SK-N-SH (cell line): Measurements from ENCODE around the gene MS4A8. TPM values are rescaled to one million over a fixed set of nuclear protein-coding genes. Genes with fewer than 3 reads are reported as not detected.
"Not testable (repeated sequence)": the region's sequence is repeated elsewhere in the genome, so short reads cannot be mapped to it uniquely, and the experiment has no call there.

Experiments used
- CTCF ChIA-PET: fragments of 300-600, 350-600 bp; formaldehyde crosslinking; extraction: SDS; loops from one replicate; lab custom pipeline; 2021; lab: Yijun Ruan, JAX
- POLR2A ChIA-PET: fragments of 350-600 bp; sonication (Branson Sonifier 250); formaldehyde crosslinking; extraction: SDS; loops from one replicate; lab custom pipeline; 2020; ENCODE audit warnings: antibody characterized with exemption, inconsistent platforms; lab: Yijun Ruan, JAX
- DNase-seq: peaks from one replicate; pipeline ENCODE4 v3.0.0; 2012
- H2AFZ ChIP-seq: fragments of 200-600 bp; sonication (generic); 2 replicates; pipeline ENCODE4 v1.8.1; 2016; ENCODE audit warnings: antibody characterized with exemption, mild to moderate bottlenecking, low read depth
- H3F3A ChIP-seq: fragments of 200-600 bp; sonication (generic); replicated peaks from 2 replicates; pipeline ENCODE3; 2016; ENCODE audit warnings: antibody characterized with exemption, mild to moderate bottlenecking; ENCODE audit not compliant: insufficient read depth
- H3K27ac ChIP-seq, 2 experiments: fragments of 200-500 bp in 1 of 2; fragments of 200-600 bp in 1 of 2; sonication (Bioruptor generic) in 1 of 2; sonication (generic), shearing (Covaris generic) in 1 of 2; 2 replicates each; pipeline versions ENCODE4 v1.5.1 to v1.6.1; 2014 to 2016; ENCODE audit warnings: low read depth in 2 of 2, inconsistent platforms in 1 of 2, low read length in 1 of 2, mild to moderate bottlenecking in 1 of 2, mixed read lengths in 1 of 2
- H3K27me3 ChIP-seq: fragments of 200-600 bp; sonication (generic), shearing (Covaris generic); 2 replicates; pipeline ENCODE4 v1.6.1; 2016; ENCODE audit warnings: mixed run types; ENCODE audit not compliant: insufficient read depth
- H3K36me3 ChIP-seq, 2 experiments: fragments of 200-500 bp in 1 of 2; fragments of 200-600 bp in 1 of 2; sonication (Bioruptor generic) in 1 of 2; sonication (generic) in 1 of 2; replicated peaks in 1 of 2; 2 replicates each; pipeline versions ENCODE3 to v1.5.1; 2014 to 2016; ENCODE audit warnings: low read length in 1 of 2, mild to moderate bottlenecking in 1 of 2; ENCODE audit not compliant: insufficient read depth in 2 of 2, control insufficient read depth in 1 of 2
- H3K4me1 ChIP-seq, 2 experiments: fragments of 200-500 bp in 1 of 2; fragments of 200-600 bp in 1 of 2; sonication (Bioruptor generic) in 1 of 2; sonication (generic), shearing (Covaris generic) in 1 of 2; 2 replicates each; pipeline versions ENCODE4 v1.5.1 to v1.6.1; 2014 to 2016; ENCODE audit warnings: low read depth in 1 of 2, low read length in 1 of 2, mixed run types in 1 of 2; ENCODE audit not compliant: insufficient read depth in 2 of 2, control insufficient read depth in 1 of 2
- H3K4me2 ChIP-seq: fragments of 200-600 bp; sonication (generic), shearing (Covaris generic); 2 replicates; pipeline ENCODE4 v1.6.1; 2017; ENCODE audit warnings: mixed run types
- H3K4me3 ChIP-seq, 2 experiments: fragments of 200-500 bp in 1 of 2; fragments of 200-600 bp in 1 of 2; sonication (Bioruptor generic) in 1 of 2; sonication (generic), shearing (Covaris generic) in 1 of 2; 2 replicates each; pipeline versions ENCODE4 v1.5.1 to v1.8.1; 2014 to 2016; ENCODE audit warnings: low read depth in 2 of 2, inconsistent platforms in 1 of 2, low read length in 1 of 2, mild to moderate bottlenecking in 1 of 2, mixed read lengths in 1 of 2, moderate library complexity in 1 of 2
- H3K79me2 ChIP-seq: fragments of 200-600 bp; sonication (generic); 2 replicates; pipeline ENCODE4 v1.8.1; 2017; ENCODE audit warnings: mild to moderate bottlenecking; ENCODE audit not compliant: insufficient read depth
- H3K9ac ChIP-seq: fragments of 200-600 bp; sonication (generic); 2 replicates; pipeline ENCODE4 v1.6.1; 2017; ENCODE audit warnings: mixed run types
- H3K9me2 ChIP-seq: fragments of 200-600 bp; sonication (generic); 2 replicates; pipeline ENCODE4 v1.6.1; 2017; ENCODE audit warnings: mixed run types
- H3K9me3 ChIP-seq: fragments of 200-600 bp; sonication (generic); 2 replicates; pipeline ENCODE4 v1.6.1; 2017; ENCODE audit warnings: mixed run types, mild to moderate bottlenecking, moderate library complexity
- H4K20me1 ChIP-seq: fragments of 200-600 bp; sonication (generic); 2 replicates; pipeline ENCODE4 v1.6.1; 2017; ENCODE audit warnings: mild to moderate bottlenecking, mixed run types; ENCODE audit not compliant: insufficient read depth
- CHD2 ChIP-seq: fragments of 150-350 bp; IDR thresholded peaks from 2 replicates; pipeline ENCODE4 v1.6.1; 2018; ENCODE audit warnings: low read length; ENCODE audit not compliant: partially characterized antibody
- ELF1 ChIP-seq: IDR thresholded peaks from 2 replicates; pipeline ENCODE4 v1.4.0; 2012
- FOSL2 ChIP-seq: IDR thresholded peaks from 2 replicates; pipeline ENCODE4 v1.4.0; 2012; ENCODE audit warnings: low read depth, mild to moderate bottlenecking, moderate library complexity, borderline replicate concordance
- FOXM1 ChIP-seq: IDR thresholded peaks from 2 replicates; pipeline ENCODE4 v1.4.0; 2012; ENCODE audit warnings: low read depth, mild to moderate bottlenecking
- GABPA ChIP-seq: IDR thresholded peaks from 2 replicates; pipeline ENCODE4 v1.4.0; 2012; ENCODE audit warnings: low read depth, mild to moderate bottlenecking
- MEF2A ChIP-seq: IDR thresholded peaks from 2 replicates; pipeline ENCODE4 v1.4.0; 2012; ENCODE audit warnings: low read depth, borderline replicate concordance
- POLR2AphosphoS5 ChIP-seq: IDR thresholded peaks from 2 replicates; pipeline ENCODE4 v1.6.1; 2012; ENCODE audit warnings: low read depth, low read length
- RFX5 ChIP-seq: IDR thresholded peaks from 2 replicates; pipeline ENCODE4 v1.6.1; 2012; ENCODE audit warnings: mild to moderate bottlenecking, improper control_type of control experiment, low read length
- SMC3 ChIP-seq: IDR thresholded peaks from 2 replicates; pipeline ENCODE4 v1.6.1; 2012; ENCODE audit warnings: low read depth, low read length, improper control_type of control experiment
- TAF1 ChIP-seq: IDR thresholded peaks from 2 replicates; pipeline ENCODE4 v1.6.1; 2012; ENCODE audit warnings: low read depth, mild to moderate bottlenecking, low read length, moderate library complexity, borderline replicate concordance
- TEAD4 ChIP-seq: IDR thresholded peaks from 2 replicates; pipeline ENCODE4 v1.4.0; 2012; ENCODE audit warnings: mild to moderate bottlenecking, borderline replicate concordance; ENCODE audit not compliant: insufficient read depth
- WGBS: methylation state at CpG from one replicate; pipeline ENCODE4 v1.1.6; 2017; ENCODE audit warnings: low lambda C conversion rate; 5-methylcytosine and 5-hydroxymethylcytosine counted together
- polyA plus RNA-seq, 3 experiments: library from polyadenylated mRNA; depleted of rRNA; stranded (reverse); fragments of >200 nt; gene quantifications; 2 replicates each; pipeline ENCODE4 v1.2.3, GENCODE V29; 2012
- TF ChIP-seq, protein P1 (sequence below): fragments of 200-600 bp; sonication (generic); IDR thresholded peaks from 2 replicates; pipeline ENCODE4 v1.6.1; 2017; ENCODE audit warnings: antibody characterized with exemption, mild to moderate bottlenecking, moderate library complexity

The MS4A8 gene
- polyA plus RNA-seq, 1 of the 3 experiments (the other 2 are of a cell fraction): not detected

DNA sequence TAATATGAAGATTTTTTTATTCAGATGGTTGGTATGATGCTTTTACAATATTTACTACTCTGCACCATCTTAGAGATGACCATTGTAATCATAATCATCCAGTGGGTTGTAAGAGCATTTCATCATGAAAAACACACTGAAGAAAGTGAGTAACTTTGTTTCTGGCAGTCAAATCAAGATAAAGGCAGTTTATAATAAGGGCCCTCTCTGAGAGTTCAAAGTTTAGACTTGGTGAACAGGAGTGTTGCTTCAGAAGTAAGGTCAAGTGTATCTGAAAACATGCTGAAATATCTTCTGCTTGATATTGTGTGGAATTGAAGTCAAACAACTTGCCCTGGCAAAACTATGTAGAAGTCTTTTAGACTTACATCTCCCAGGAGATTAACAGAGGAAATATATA lies 19.5 kb upstream of the MS4A8 start:
- H3F3A ChIP-seq: no peaks in the 10 kb centered on the region
- H3K9me2 ChIP-seq: no peaks in the 10 kb centered on the region
- H3K9me3 ChIP-seq: no peaks in the 10 kb centered on the region
- H4K20me1 ChIP-seq: no peaks in the 10 kb centered on the region
- no peaks in the 10 kb centered on the region for H3K79me2 ChIP-seq
- DNase-seq: no peak
- no peak overlapping the region for H3K27ac ChIP-seq
- H3K9ac ChIP-seq: no peak overlapping the region
- POLR2A ChIA-PET: no interaction called here
- no peak overlapping the region for H3K4me2 ChIP-seq
- no peaks in the 10 kb centered on the region for H3K36me3 ChIP-seq
- TF ChIP-seq CHD2: no peak
- no peak for TF ChIP-seq TEAD4
- TF ChIP-seq ELF1: no peak
- no peak for TF ChIP-seq GABPA
- no peak for TF ChIP-seq MEF2A
- no peak for TF ChIP-seq FOSL2
- TF ChIP-seq SMC3: no peak
- no peak for TF ChIP-seq FOXM1
- no peak for TF ChIP-seq TAF1
- no peak for TF ChIP-seq POLR2AphosphoS5
- TF ChIP-seq RFX5: no peak
- no peaks in the 10 kb centered on the region for H3K27me3 ChIP-seq
- CTCF ChIA-PET: no interaction called here
- H3K4me3 ChIP-seq: no peak overlapping the region
- H3K4me1 ChIP-seq: no peaks in the 10 kb centered on the region
- H2AFZ ChIP-seq: no peak overlapping the region

DNA sequence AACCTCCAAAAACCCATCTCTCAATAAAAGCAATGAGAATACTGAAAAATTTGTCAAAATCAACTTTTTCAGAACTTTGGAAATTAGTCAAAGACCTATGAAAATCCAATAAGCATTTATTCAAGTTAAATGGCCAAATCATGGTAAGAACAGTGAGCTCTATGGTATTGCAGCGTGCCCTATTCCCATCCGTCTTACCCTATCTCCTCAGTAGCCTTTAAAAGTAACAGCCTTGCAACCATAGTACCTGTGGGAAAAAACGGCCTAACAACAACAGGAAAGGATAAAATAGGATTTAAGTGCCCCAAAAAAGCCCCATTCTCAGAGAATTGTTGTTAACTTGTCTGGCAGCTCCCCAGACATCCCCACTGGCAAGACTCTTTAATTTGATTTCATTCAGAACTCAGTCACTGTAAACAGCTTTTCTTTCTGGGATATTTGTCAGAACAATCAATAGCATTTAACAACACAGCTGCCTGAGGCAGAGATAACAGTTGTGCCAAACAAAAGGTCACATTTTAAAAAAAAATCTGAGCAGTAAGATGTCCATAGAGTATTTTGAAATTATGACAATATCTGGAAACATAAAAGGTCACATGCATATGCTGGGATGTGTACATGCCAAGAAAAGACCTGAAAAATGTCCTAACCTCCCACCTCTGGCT lies 18.8 kb upstream of the MS4A8 start:
- Histone ChIP-seq H3K4me2 (no peak overlapping the region), H3K9ac (no peak overlapping the region), H3K4me1 (no peaks in the 10 kb centered on the region), H3K79me2 (no peaks in the 10 kb centered on the region), H4K20me1 (no peaks in the 10 kb centered on the region), H3K9me3 (no peaks in the 10 kb centered on the region), H3K4me3 (no peak overlapping the region), H3K9me2 (no peaks in the 10 kb centered on the region), H3F3A (no peaks in the 10 kb centered on the region), H3K27me3 (no peaks in the 10 kb centered on the region), H3K36me3 (no peaks in the 10 kb centered on the region), H3K27ac (no peak overlapping the region), H2AFZ (no peak overlapping the region)
- DNase-seq: no peak
- CTCF ChIA-PET: no interaction called here
- POLR2A ChIA-PET: no interaction called here
- TF ChIP-seq, protein P1, sequence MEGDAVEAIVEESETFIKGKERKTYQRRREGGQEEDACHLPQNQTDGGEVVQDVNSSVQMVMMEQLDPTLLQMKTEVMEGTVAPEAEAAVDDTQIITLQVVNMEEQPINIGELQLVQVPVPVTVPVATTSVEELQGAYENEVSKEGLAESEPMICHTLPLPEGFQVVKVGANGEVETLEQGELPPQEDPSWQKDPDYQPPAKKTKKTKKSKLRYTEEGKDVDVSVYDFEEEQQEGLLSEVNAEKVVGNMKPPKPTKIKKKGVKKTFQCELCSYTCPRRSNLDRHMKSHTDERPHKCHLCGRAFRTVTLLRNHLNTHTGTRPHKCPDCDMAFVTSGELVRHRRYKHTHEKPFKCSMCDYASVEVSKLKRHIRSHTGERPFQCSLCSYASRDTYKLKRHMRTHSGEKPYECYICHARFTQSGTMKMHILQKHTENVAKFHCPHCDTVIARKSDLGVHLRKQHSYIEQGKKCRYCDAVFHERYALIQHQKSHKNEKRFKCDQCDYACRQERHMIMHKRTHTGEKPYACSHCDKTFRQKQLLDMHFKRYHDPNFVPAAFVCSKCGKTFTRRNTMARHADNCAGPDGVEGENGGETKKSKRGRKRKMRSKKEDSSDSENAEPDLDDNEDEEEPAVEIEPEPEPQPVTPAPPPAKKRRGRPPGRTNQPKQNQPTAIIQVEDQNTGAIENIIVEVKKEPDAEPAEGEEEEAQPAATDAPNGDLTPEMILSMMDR: no peak
- 0% methylated on average over 3 of the region's 3 CpGs for WGBS

DNA sequence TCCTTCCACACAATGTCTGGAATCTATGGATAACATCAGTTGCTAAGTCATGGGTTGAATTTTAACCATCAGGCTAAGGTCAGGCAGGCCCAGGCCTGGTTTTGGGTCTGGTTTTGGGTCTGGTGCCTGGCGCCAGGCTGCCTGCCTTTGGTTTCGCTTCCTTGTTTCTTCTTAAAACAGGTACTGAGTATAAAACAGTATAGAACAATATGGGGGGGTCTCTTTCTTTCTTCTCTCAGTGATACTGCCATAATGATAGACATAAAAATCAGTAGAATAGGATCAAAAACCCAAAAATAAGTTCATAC lies 14.9 kb upstream of the MS4A8 start:
- CTCF ChIA-PET: interaction anchor here (1.1 kb wide), 1 partner anchor 11 kb away, joined by 3 read pairs; no protein-coding TSS in a partner anchor
- H3K9me2 ChIP-seq: not testable (repeated sequence)

More for the DNA sequence above, 14.9 kb upstream of the MS4A8 start:
- H3K4me3 ChIP-seq, H3K36me3 ChIP-seq, H3K79me2 ChIP-seq, H3K9ac ChIP-seq, H3K27ac ChIP-seq, H3K4me2 ChIP-seq, H4K20me1 ChIP-seq, POLR2A ChIA-PET, H3F3A ChIP-seq, H3K9me3 ChIP-seq, H3K4me1 ChIP-seq, H3K27me3 ChIP-seq, DNase-seq: not testable (repeated sequence)
- 0 out of 2 replicates have a peak overlapping the region, but pooled peaks have one; percentile 35 for H2AFZ ChIP-seq
- WGBS: 17% methylated on average over 2 of the region's 2 CpGs
